Esophagus muscularis mucosa (tissue), 4 donors: ENCODE results near the gene SKOR1. TPM values are rescaled to one million over a fixed set of nuclear protein-coding genes. Genes with fewer than 3 reads are reported as not detected.

Experiments used
- DNase-seq: peaks from one replicate; pipeline ENCODE4 v3.0.0-alpha.2; 2017; ENCODE audit errors: extremely low spot score
- H3K27ac ChIP-seq, 4 donors: fragments of 200-600 bp; sonication (generic); replicated peaks in 1 of 4; 1 replicate in 3 of 4; 2 replicates in 1 of 4; pipeline ENCODE4 v1.5.1; 2016 to 2019; ENCODE audit warnings: mild to moderate bottlenecking in 1 of 4
- H3K27me3 ChIP-seq, 4 donors: fragments of 200-600 bp; sonication (generic); one replicate each; pipeline versions ENCODE4 v1.5.1 to v1.6.0; 2016 to 2019
- H3K36me3 ChIP-seq, 4 donors: fragments of 200-600 bp; sonication (generic); one replicate each; pipeline ENCODE4 v1.5.1; 2016 to 2019
- H3K4me1 ChIP-seq, 4 donors: fragments of 200-600 bp; sonication (generic); one replicate each; pipeline ENCODE4 v1.5.1; 2016 to 2019
- H3K4me3 ChIP-seq, 4 donors: fragments of 200-600 bp; sonication (generic); 1 replicate in 2 of 4; 2 replicates in 2 of 4; pipeline ENCODE4 v1.5.1; 2016 to 2019; ENCODE audit warnings: mild to moderate bottlenecking in 4 of 4, moderate library complexity in 1 of 4
- H3K9me3 ChIP-seq, 4 donors: fragments of 200-600 bp; sonication (generic); 1 replicate in 3 of 4; 2 replicates in 1 of 4; pipeline ENCODE4 v1.5.1; 2016 to 2019
- EP300 ChIP-seq: sonication (generic); formaldehyde crosslinking; IDR thresholded peaks from one replicate; pipeline ENCODE4 v1.6.1; 2017; ENCODE audit warnings: antibody characterized with exemption
- POLR2A ChIP-seq: fragments of 450-650 bp; IDR thresholded peaks from one replicate; pipeline ENCODE4 v1.6.1; 2017; ENCODE audit warnings: antibody characterized with exemption, moderate library complexity, mild to moderate bottlenecking, low read depth
- POLR2AphosphoS5 ChIP-seq, 2 donors: sonication (generic); formaldehyde crosslinking; IDR thresholded peaks; one replicate each; pipeline ENCODE4 v1.6.1; 2017; ENCODE audit warnings: antibody characterized with exemption in 2 of 2
- WGBS: methylation state at CpG from one replicate; pipeline ENCODE4 v1.1.5; 2018; 5-methylcytosine and 5-hydroxymethylcytosine counted together
- intact Hi-C: fragments of 100-400 bp; cut with DNase I; formaldehyde crosslinking; loops from one replicate; pipeline ENCODE4 v1.15.1; 2023
- total RNA-seq, 4 donors: library from RNA; depleted of rRNA; stranded (reverse); fragments of >200 nt; gene quantifications; one replicate each; pipeline versions ENCODE4 v1.1.0 to v1.2.1, GENCODE V29; 2016
- TF ChIP-seq, protein P1 (sequence below), 3 experiments: fragments of 200-600 bp in 2 of 3; fragments of 450-650 bp in 1 of 3; sonication (generic) in 2 of 3; IDR thresholded peaks; one replicate each; pipeline ENCODE4 v1.5.1; 2017 to 2019; ENCODE audit warnings: antibody characterized with exemption in 3 of 3, mild to moderate bottlenecking in 2 of 3, moderate library complexity in 1 of 3

The SKOR1 gene
- total RNA-seq, 4 donors from 2014 or later, result 0.58 to 1.2 (median 0.84) TPM

GRCh38 chr15:67870868-67871408 lies 45.6 kb downstream of the SKOR1 start:
- no peak overlapping the region for H3K27ac ChIP-seq
- H3K4me3 ChIP-seq, result no peak overlapping the region
- no peak for DNase-seq
- no peaks in the 10 kb centered on the region for H3K27me3 ChIP-seq
- peaks cover 0 to under 1% (median 0%) of the 10 kb centered on the region in 4 donors for H3K4me1 ChIP-seq
- intact Hi-C loops, result no loop called here
- no peaks in the 10 kb centered on the region for H3K36me3 ChIP-seq
- peaks cover 0 to 8% (median 0%) of the 10 kb centered on the region in 4 donors for H3K9me3 ChIP-seq
- no peak for TF ChIP-seq POLR2A
- TF ChIP-seq POLR2AphosphoS5 (IDR thresholded peaks at IDR 0.05), result no peak
- TF ChIP-seq EP300, result no peak
- TF ChIP-seq, protein P1, sequence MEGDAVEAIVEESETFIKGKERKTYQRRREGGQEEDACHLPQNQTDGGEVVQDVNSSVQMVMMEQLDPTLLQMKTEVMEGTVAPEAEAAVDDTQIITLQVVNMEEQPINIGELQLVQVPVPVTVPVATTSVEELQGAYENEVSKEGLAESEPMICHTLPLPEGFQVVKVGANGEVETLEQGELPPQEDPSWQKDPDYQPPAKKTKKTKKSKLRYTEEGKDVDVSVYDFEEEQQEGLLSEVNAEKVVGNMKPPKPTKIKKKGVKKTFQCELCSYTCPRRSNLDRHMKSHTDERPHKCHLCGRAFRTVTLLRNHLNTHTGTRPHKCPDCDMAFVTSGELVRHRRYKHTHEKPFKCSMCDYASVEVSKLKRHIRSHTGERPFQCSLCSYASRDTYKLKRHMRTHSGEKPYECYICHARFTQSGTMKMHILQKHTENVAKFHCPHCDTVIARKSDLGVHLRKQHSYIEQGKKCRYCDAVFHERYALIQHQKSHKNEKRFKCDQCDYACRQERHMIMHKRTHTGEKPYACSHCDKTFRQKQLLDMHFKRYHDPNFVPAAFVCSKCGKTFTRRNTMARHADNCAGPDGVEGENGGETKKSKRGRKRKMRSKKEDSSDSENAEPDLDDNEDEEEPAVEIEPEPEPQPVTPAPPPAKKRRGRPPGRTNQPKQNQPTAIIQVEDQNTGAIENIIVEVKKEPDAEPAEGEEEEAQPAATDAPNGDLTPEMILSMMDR (IDR thresholded peaks at IDR 0.05), result no peak

- Histone ChIP-seq H3K27me3 (no peaks in the 10 kb centered on the region), H3K36me3 (no peaks in the 10 kb centered on the region), H3K9me3 (peaks cover 0 to 8% (median 0%) of the 10 kb centered on the region in 4 donors), H3K4me3 (no peak overlapping the region), H3K27ac (no peak overlapping the region), H3K4me1 (no peaks in the 10 kb centered on the region)
- WGBS, result 92% methylated on average over 3 of the region's 3 CpGs
- no peak for TF ChIP-seq POLR2A
- no peak for TF ChIP-seq EP300
- TF ChIP-seq, protein P1 (IDR thresholded peaks at IDR 0.05), result no peak
- TF ChIP-seq POLR2AphosphoS5 (IDR thresholded peaks at IDR 0.05), result no peak
- intact Hi-C loops, result no loop called here
- peak; percentile 70 for DNase-seq
Observed at GRCh38 chr15:67873777-67874176, 48.5 kb downstream of the SKOR1 start.

GRCh38 chr15:67878712-67879206 lies 53.5 kb downstream of the SKOR1 start:
- H3K27me3 ChIP-seq, result no peaks in the 10 kb centered on the region
- H3K4me1 ChIP-seq, result peaks cover under 1 to 24% (median 17%) of the 10 kb centered on the region in 4 donors
- peaks cover 0 to 1% (median 0%) of the 10 kb centered on the region in 4 donors for H3K9me3 ChIP-seq
- no peaks in the 10 kb centered on the region for H3K36me3 ChIP-seq
- H3K27ac ChIP-seq, result no peak overlapping the region
- DNase-seq, result peak; percentile 37
- no peak overlapping the region for H3K4me3 ChIP-seq
- 90% methylated on average over 2 of the region's 2 CpGs for WGBS
- no peak for TF ChIP-seq POLR2AphosphoS5 (IDR thresholded peaks at IDR 0.05)
- TF ChIP-seq POLR2A, result no peak
- TF ChIP-seq, protein P1 (IDR thresholded peaks at IDR 0.05), result no peak
- intact Hi-C loops, result no loop called here

DNA sequence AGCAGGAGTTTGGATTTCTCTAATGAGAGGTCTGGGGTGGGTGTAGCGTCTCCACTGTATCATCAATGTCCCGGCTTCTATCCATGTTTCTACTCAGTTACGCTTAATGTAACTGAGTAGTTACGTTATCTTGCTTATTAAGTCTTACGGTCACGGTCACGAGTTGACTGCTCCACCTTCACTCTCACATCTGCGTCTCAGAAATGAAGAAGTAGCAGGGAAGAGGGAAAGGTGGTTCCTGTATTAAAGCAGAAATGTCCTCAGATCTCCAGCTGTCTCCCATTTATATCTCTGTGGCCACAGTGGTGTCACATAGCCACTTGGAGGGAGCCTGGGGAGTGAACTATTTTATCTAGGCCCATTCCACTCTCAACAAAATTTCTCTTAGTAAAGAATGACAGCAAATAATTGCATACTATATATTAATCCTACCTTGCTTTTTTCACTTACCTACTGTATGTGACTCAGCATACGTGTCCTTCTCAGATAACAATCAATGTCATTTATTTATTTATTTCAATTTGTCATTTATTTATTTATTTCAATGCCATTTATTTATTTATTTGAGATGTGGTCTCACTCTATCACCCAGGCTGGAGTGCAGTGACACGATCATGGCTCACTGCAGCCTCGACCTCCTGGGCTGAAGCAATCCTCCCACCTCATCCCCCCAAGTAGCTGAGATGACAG lies 54.3 kb downstream of the SKOR1 start:
- intact Hi-C loops, result no loop called here
- Histone ChIP-seq H3K27me3 (no peaks in the 10 kb centered on the region), H3K36me3 (no peaks in the 10 kb centered on the region), H3K4me3 (no peak overlapping the region), H3K4me1 (peaks cover 8 to 33% (median 25%) of the 10 kb centered on the region in 4 donors), H3K27ac (no peak overlapping the region), H3K9me3 (no peaks in the 10 kb centered on the region)
- WGBS, result 94% methylated on average over 11 of the region's 11 CpGs
- DNase-seq, result peak; percentile 47
- TF ChIP-seq POLR2A (no peak), EP300 (no peak), POLR2AphosphoS5 (IDR thresholded peaks at IDR 0.05) (no peak)
- TF ChIP-seq, protein P1 (IDR thresholded peaks at IDR 0.05), result no peak
